Measurements from ENCODE around the gene MPPED2.

MPPED2 gene

DNA sequence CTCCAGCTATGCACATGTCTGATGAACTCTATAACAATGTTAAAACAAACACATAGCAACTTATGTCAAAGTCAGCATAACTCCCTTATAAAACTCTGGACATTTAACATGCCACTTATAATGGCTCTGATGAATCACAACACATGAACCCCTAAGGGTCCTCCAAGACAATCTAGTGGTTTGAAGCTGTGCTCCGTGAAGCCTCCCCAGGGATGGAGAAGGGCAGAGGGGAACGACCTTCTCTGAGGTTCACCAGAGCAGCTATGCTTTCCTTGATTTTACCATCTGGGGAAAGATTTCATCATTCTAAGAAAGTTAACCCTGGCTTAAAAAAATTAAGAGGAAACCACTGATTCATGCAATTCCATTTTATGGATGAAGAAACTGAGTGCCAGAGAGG lies 84.4 kb downstream of the MPPED2 start:
- no peak overlapping the region for H3K27ac ChIP-seq (replicated peaks)
- H3K4me3 ChIP-seq (replicated peaks; ENCODE audit: insufficient read depth, low read length), result no peak overlapping the region
- TF ChIP-seq, protein P1, sequence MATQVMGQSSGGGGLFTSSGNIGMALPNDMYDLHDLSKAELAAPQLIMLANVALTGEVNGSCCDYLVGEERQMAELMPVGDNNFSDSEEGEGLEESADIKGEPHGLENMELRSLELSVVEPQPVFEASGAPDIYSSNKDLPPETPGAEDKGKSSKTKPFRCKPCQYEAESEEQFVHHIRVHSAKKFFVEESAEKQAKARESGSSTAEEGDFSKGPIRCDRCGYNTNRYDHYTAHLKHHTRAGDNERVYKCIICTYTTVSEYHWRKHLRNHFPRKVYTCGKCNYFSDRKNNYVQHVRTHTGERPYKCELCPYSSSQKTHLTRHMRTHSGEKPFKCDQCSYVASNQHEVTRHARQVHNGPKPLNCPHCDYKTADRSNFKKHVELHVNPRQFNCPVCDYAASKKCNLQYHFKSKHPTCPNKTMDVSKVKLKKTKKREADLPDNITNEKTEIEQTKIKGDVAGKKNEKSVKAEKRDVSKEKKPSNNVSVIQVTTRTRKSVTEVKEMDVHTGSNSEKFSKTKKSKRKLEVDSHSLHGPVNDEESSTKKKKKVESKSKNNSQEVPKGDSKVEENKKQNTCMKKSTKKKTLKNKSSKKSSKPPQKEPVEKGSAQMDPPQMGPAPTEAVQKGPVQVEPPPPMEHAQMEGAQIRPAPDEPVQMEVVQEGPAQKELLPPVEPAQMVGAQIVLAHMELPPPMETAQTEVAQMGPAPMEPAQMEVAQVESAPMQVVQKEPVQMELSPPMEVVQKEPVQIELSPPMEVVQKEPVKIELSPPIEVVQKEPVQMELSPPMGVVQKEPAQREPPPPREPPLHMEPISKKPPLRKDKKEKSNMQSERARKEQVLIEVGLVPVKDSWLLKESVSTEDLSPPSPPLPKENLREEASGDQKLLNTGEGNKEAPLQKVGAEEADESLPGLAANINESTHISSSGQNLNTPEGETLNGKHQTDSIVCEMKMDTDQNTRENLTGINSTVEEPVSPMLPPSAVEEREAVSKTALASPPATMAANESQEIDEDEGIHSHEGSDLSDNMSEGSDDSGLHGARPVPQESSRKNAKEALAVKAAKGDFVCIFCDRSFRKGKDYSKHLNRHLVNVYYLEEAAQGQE (IDR thresholded peaks at IDR 0.05; ENCODE audit: insufficient replicate concordance, low read depth), result no peak
- no peak for TF ChIP-seq GABPA (IDR thresholded peaks at IDR 0.05; ENCODE audit: low read depth)
- no peak for TF ChIP-seq POLR2AphosphoS5 (IDR thresholded peaks at IDR 0.05; ENCODE audit: low read depth)
- TF ChIP-seq SPI1 (IDR thresholded peaks at IDR 0.05; ENCODE audit: borderline replicate concordance, low read depth), result no peak
- TF ChIP-seq, protein P2, sequence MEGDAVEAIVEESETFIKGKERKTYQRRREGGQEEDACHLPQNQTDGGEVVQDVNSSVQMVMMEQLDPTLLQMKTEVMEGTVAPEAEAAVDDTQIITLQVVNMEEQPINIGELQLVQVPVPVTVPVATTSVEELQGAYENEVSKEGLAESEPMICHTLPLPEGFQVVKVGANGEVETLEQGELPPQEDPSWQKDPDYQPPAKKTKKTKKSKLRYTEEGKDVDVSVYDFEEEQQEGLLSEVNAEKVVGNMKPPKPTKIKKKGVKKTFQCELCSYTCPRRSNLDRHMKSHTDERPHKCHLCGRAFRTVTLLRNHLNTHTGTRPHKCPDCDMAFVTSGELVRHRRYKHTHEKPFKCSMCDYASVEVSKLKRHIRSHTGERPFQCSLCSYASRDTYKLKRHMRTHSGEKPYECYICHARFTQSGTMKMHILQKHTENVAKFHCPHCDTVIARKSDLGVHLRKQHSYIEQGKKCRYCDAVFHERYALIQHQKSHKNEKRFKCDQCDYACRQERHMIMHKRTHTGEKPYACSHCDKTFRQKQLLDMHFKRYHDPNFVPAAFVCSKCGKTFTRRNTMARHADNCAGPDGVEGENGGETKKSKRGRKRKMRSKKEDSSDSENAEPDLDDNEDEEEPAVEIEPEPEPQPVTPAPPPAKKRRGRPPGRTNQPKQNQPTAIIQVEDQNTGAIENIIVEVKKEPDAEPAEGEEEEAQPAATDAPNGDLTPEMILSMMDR (IDR thresholded peaks at IDR 0.05; ENCODE audit: insufficient read depth, low read length), result no peak
- H3K27me3 ChIP-seq (ENCODE audit: insufficient read depth, poor library complexity, severe bottlenecking), result no peaks in the 10 kb centered on the region
- DNase-seq (ENCODE audit: low read depth in 1 of 2, low spot score in 1 of 2), result no peak

DNA sequence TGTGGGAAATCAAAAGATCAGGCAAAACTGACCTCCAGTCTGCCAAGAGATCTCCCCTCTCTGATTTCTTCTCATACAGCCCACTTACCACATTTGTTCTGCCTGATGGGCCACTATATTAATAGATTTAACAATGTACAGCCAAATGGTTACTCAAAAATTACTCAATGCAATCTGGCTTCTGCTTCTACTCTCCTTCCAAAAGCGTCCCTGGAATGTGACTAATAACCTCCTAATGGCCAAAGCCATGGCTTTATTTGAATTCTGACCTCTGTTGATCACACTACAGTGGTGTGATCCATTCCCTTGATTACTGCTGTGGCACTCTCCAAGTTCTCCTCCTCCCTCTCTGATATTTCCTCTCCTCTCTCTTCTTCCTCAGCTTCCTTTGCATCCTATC lies 86.2 kb downstream of the MPPED2 start:
- no peak for DNase-seq (ENCODE audit: low read depth in 1 of 2, low spot score in 1 of 2)
- no peak overlapping the region for H3K27ac ChIP-seq (replicated peaks)
- no peaks in the 10 kb centered on the region for H3K27me3 ChIP-seq (ENCODE audit: insufficient read depth, poor library complexity, severe bottlenecking)
- TF ChIP-seq, protein P2 (IDR thresholded peaks at IDR 0.05; ENCODE audit: insufficient read depth, low read length), result no peak
- TF ChIP-seq POLR2AphosphoS5 (IDR thresholded peaks at IDR 0.05; ENCODE audit: low read depth) (no peak), GABPA (IDR thresholded peaks at IDR 0.05; ENCODE audit: low read depth) (no peak), SPI1 (IDR thresholded peaks at IDR 0.05; ENCODE audit: borderline replicate concordance, low read depth) (no peak)
- TF ChIP-seq, protein P1 (IDR thresholded peaks at IDR 0.05; ENCODE audit: insufficient replicate concordance, low read depth), result no peak
- H3K4me3 ChIP-seq (replicated peaks; ENCODE audit: insufficient read depth, low read length), result no peak overlapping the region

DNA sequence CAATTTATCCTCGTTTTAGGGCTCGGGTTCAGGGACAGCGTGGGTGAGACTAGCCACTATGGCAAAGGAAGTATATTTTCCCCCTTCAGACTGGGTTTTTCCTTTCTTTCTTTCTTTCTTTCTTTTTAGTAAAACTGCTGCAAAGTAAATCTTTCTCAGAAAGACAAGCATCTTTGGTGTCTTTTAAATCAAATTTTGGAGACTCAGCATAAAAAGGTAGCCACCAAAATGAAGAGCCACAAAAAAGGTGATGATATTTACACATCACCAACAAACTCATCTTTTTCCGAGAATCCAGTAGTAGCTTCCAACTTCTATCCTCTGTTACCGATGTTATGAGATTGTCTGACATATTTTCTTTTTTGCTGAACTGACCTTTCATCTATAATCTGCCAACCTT lies 88.6 kb downstream of the MPPED2 start:
- no peak for DNase-seq (ENCODE audit: low read depth in 1 of 2, low spot score in 1 of 2)
- Histone ChIP-seq H3K4me3 (replicated peaks; ENCODE audit: insufficient read depth, low read length) (no peak overlapping the region), H3K27ac (replicated peaks) (no peak overlapping the region), H3K27me3 (ENCODE audit: insufficient read depth, poor library complexity, severe bottlenecking) (no peaks in the 10 kb centered on the region)
- TF ChIP-seq, protein P1 (IDR thresholded peaks at IDR 0.05; ENCODE audit: insufficient replicate concordance, low read depth), result no peak
- TF ChIP-seq GABPA (IDR thresholded peaks at IDR 0.05; ENCODE audit: low read depth) (no peak), SPI1 (IDR thresholded peaks at IDR 0.05; ENCODE audit: borderline replicate concordance, low read depth) (no peak), POLR2AphosphoS5 (IDR thresholded peaks at IDR 0.05; ENCODE audit: low read depth) (no peak)
- TF ChIP-seq, protein P2 (IDR thresholded peaks at IDR 0.05; ENCODE audit: insufficient read depth, low read length), result no peak

Data from HL-60 (cell line).